ENCODE measurements around the gene SHLD1.

Gene SHLD1

GRCh38 chr20:5908981-5909380, 158.8 kb downstream of the SHLD1 start:
- DNase-seq, result no peak

DNA sequence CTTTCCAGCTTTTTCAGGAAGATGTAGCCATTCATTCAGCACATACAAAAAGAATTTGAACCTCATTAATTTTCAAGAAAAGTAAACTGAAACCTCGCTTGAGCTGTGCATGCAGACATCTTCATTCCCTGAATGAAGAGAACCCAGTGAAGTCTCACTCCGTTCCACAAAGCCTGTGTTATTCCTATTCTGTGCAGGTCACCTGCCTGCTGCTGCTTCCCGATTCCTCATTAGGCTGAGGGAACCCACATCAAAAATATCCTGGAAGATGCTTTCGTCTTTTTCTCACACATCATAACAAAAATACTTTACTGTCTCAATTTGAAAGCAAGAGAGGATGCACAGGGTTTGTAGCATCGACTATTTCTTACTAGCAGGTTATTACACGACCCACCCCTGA, 160.0 kb downstream of the SHLD1 start:
- DNase-seq, result no peak

DNA sequence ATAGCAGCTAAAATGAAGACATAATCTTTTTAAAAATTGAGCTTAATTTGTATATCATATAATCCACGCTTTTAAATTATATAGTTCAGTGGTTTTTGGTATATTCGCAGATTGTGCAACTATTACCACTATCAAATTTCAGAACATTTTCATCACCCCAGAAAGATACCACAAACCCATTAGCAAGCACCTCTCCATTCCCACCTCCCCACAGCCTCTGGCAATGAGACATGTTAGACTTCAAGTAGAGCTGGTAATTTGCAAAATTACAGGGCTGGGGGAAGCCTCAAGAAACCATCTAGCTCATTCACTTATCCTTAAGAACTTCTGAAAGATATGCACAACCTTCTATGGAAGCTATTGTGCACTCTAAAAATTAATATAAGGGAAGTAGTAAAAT, 163.0 kb downstream of the SHLD1 start:
- no peak for DNase-seq

All from NCI-H187 treated with DMSO at 0.1 percent for 48 hours (cell line).